Hepatocyte (in vitro differentiated cells): ENCODE measurements around the gene ACR.

Source experiments
- EZH2 ChIP-seq: fragments of 200-600 bp; sonication (generic); IDR thresholded peaks from 2 replicates; pipeline ENCODE4 v1.6.1; 2016; ENCODE audit warnings: antibody characterized with exemption, mild to moderate bottlenecking, borderline replicate concordance
- TF ChIP-seq, protein P1 (sequence below): fragments of 200-600 bp; sonication (generic); IDR thresholded peaks from 2 replicates; pipeline ENCODE4 v1.5.1; 2016; ENCODE audit warnings: antibody characterized with exemption, mild to moderate bottlenecking; ENCODE audit not compliant: poor library complexity

DNA sequence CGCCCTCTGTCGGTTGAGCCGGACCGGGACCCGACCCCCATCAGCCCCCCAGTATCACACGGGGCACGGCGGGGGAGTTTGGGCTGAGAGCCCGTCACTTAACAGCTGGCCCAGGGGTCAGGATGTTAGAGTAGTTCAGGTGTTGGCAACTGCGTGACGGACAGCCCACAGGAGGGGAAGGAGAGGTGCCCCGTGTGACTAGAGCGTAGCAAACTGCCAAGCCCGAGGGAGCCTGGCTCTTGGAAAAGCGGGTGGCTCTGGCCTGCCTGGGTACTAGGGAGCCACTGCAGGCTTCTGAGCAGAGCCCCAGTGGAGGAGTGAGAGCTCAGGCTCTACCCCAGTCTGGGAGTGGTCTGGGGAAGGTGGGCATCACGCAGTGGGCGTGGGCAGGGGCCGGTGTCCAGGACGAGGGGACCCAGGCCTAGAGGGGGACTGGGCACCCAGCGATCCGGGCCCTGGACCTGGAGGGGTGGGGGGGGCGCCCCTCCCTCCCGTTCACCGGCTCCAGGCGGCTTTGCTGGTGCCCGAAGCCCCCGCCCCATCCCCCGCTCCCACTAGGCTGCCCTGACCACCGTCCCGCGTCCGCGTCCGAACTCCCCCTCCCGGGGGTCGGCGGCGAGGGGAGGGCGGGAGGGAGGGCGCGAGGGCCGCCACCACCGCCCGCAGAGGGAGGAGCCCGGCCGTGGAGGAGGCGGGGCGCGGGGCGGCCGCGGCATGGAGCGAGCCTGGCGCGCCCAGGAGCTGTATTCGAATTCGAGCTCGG is 41.0 kb upstream of the ACR start:
- TF ChIP-seq, protein P1, sequence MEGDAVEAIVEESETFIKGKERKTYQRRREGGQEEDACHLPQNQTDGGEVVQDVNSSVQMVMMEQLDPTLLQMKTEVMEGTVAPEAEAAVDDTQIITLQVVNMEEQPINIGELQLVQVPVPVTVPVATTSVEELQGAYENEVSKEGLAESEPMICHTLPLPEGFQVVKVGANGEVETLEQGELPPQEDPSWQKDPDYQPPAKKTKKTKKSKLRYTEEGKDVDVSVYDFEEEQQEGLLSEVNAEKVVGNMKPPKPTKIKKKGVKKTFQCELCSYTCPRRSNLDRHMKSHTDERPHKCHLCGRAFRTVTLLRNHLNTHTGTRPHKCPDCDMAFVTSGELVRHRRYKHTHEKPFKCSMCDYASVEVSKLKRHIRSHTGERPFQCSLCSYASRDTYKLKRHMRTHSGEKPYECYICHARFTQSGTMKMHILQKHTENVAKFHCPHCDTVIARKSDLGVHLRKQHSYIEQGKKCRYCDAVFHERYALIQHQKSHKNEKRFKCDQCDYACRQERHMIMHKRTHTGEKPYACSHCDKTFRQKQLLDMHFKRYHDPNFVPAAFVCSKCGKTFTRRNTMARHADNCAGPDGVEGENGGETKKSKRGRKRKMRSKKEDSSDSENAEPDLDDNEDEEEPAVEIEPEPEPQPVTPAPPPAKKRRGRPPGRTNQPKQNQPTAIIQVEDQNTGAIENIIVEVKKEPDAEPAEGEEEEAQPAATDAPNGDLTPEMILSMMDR, result peak; percentile 63
- no peak for TF ChIP-seq EZH2
